NCI-H748 (cell line): Measurements from ENCODE around the gene PNLIPRP2.

ENCODE experiments used
- DNase-seq: peaks from one replicate; lab custom pipeline; 2025; ENCODE audit not compliant: unreplicated experiment; lab: John Stamatoyannopoulos, UW

PNLIPRP2 gene

GRCh38 chr10:116620423-116621400 lies at the start of gene PNLIPRP2:
TSS of gene PNLIPRP2 (plus strand) at chr10:116620953.
- DNase-seq = no peak

- DNase-seq = no peak
These were observed 46.0 kb upstream of the PNLIPRP2 start for GRCh38 chr10:116574797-116575196.

DNA sequence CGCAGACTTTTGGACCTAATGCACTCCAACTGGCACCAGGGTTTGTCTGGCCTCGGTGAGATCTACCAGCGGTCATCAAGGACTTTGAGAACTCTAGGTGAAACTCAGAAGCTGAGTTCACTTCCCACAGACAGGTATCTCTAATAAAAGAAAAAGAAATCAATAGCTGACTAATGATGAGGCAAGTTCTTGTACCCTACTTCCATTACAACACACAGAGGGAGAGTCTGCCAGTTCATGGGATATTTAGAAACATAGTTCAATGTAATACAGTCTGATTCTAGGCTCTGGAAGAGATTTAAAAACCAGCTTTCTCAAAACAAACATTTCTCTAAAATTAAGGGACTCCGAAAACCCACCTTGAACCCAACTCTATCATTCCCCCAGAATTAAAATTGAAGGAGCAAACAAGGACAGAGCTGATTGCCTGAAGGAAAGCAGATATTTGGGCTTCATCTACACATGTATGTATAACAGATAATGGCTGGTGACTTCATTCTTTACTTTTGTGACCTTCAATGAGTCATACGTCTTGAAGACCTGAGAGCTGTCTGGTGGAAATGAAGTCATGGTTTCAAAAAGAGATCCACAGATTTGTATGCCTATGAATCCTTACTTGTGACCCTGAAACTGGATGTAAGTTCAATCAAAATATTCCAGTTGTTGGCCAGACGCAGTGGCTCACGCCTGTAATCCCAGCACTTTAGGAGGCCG lies 32.7 kb upstream of the PNLIPRP2 start:
- DNase-seq = no peak

GRCh38 chr10:116588995-116589394 lies 31.8 kb upstream of the PNLIPRP2 start:
- no peak for DNase-seq

DNA sequence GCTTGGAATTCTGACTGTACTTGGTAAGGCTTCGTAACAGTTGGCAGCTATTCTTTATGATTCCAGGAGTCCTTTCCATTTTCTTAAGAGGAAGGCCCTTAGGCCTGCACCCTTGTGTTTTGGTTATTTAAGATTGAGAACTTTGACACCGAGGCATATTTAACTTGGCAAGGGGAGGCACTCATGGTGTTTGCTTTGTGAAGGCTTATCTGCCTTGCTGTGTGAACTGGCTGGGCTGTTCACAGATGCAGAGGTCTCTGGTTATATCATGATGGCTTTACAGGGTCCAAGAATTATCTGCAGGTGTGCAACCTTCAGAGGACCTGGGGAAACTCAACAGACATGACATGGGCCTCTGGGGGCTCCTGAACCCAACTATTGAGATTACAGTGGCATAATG lies 30.8 kb upstream of the PNLIPRP2 start:
- no peak for DNase-seq

GRCh38 chr10:116590590-116591444 lies 29.9 kb upstream of the PNLIPRP2 start, which contains the start of gene PNLIPRP1:
TSS of gene PNLIPRP1 (plus strand) at chr10:116590959. CDS start at chr10:116591130, 171 bp downstream.
- no peak for DNase-seq

DNA sequence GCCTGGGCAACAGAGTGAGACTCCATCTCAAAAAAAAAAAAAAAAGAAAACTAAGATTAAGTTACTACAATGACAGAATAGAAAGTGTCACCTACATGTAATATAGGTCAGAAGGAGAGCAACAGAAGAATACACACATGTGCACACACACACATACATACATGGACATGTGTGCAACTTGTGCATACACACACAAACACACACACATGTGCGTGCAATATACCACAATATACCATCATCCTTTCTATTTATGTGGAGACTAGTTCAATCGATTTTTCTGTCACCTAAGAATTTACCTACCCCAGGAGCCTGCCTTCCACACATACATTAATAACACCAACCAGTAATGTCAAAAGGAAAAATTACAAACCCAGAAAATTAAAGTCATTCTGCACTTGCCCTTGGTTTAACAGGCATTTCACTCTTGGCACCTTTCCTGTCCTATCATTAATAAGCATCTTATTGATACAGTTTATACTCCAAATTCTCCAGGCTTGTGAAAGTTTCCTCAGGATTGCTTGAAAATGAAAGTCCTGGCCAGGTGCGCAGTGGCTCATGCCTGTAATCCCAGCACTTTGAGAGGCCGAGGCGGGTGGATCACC lies 27.5 kb upstream of the PNLIPRP2 start:
- DNase-seq = no peak

- no peak for DNase-seq
These were observed 26.2 kb upstream of the PNLIPRP2 start for GRCh38 chr10:116594525-116595035.

DNA sequence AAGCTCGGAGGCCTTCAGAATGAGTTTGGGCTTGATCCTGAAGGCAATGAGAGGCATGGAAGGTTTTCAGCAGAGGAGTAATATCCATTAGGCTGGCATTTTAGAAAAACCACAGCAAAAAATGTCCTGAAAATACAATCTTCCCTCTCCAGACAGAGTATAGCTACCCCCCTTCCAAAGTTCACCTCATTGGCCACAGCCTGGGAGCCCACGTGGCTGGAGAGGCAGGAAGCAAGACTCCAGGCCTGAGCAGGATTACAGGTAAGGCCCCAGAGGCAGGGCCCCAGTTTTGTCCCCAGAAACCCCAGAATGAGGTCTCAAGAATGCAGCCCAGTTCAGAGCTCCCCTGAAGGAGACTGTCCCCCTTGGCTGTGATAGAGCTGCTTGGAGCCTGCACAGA lies 24.7 kb upstream of the PNLIPRP2 start:
- DNase-seq = no peak

DNA sequence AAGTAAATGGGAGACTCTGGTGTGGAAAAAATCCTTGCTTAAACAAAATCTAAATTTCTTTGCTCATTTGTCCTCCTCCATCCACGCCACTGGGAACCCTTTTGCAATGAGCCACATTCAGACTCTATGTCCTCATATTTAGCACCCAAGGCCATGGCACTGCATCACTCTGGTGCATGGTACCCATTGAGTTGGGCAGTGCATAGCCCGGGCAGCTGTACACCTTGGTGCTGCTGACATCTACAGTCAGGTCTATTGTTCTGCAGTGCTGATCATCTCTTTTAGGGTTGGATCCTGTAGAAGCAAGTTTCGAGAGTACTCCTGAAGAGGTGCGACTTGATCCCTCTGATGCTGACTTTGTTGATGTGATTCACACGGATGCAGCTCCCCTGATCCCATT lies 23.2 kb upstream of the PNLIPRP2 start:
- no peak for DNase-seq

DNA sequence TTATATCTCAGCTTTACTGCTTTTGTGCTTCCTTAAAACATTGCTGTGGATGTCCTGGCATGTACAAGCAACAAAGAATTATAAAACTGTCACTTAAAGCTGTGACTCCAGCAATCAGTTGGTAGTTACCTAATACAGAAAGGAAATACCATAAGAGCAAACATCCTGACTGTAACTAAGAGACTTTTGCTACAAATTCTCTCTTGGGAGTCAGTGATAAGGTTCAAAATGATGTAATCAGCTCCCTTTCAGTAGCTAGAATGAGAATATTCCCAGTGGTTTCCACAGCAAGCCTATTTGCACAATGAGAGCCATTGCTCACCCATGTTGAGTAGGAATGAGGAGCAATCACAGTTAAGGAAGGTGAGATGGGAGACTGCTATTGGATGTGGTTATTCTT lies 22.4 kb upstream of the PNLIPRP2 start:
- DNase-seq = no peak

DNA sequence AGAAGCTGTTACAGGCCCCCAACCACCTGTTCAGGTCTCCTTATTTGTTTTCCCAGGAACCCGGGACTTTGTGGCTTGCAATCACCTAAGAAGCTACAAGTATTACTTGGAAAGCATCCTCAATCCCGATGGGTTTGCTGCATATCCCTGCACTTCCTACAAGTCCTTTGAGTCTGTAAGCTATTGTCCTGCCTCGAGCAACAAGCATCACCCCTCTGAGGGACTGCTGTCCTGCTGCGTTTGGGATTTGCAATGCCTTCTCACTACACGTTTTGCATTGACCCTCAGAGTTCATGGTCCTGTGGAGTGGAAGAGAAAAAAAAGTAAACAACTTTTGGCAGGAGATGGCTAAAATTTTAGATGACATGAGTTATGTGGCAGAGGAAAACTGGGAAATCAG lies 20.8 kb upstream of the PNLIPRP2 start:
- DNase-seq = no peak

GRCh38 chr10:116602648-116603400 lies 17.9 kb upstream of the PNLIPRP2 start:
- DNase-seq = no peak

DNA sequence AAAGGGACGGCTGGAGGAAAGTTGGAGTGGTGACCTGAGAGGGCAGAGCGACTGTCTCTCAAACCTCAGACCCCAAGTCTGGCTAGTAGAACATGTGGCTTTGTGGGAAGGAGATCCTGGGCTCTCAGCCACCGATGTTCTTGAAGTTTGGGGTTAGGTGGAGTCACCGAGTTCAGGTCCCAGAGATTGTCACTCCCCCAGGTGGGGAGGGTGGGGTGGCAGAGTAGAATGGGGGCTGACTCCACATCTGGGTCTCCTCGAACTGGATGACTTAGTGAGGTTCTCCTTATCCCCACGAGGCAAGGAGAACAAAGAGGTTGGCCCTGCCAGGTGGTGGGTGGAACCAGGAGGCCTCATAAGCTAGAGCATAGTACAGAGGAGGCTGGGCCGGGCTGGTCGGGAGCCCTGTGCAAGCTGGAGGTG lies 14.7 kb upstream of the PNLIPRP2 start:
- no peak for DNase-seq

- no peak for DNase-seq
These were observed 13.4 kb upstream of the PNLIPRP2 start for GRCh38 chr10:116607336-116607735.

DNA sequence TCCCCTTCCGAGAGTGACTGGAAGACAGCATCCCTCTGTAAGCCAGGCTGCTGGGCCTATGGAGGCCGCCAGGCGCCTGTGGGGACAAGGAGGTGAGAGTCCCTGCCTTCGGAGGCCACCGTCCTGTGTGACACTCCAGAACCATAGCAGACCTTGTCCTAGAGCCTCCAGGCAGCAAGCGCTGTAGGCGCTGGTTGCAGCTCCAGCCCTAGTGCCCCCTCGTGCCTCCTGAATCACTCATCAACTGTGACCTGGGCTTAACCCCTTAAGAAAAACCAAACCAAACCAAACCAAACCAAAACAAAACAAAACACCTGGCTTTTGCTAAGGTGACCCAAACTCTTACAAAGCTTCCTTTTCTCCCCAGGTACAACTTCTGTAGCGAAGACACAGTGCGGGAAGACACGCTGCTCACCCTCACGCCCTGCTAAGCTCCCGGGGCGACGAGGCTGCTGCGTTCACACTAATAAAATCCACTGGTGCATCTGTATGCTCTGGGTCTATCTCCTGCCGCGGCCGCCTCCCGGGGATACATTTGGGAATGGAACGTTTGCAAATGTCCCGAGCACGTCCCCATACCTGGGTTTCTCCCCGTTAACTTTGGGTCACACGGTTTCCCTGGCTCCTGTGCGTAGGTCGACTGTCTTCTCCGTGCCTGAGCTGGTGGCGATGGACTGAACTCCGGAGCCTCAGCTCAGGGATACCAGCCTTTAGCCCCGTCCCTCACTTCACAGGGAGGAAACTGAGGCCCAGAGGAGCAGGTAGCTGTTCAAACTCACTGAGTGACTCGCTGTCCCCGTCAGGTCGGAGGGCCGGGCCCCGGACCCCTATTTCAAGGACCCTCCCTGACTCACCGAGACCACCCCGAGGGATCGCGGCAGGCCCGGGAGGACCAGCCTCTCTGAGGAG lies 11.8 kb upstream of the PNLIPRP2 start:
- DNase-seq = no peak

DNA sequence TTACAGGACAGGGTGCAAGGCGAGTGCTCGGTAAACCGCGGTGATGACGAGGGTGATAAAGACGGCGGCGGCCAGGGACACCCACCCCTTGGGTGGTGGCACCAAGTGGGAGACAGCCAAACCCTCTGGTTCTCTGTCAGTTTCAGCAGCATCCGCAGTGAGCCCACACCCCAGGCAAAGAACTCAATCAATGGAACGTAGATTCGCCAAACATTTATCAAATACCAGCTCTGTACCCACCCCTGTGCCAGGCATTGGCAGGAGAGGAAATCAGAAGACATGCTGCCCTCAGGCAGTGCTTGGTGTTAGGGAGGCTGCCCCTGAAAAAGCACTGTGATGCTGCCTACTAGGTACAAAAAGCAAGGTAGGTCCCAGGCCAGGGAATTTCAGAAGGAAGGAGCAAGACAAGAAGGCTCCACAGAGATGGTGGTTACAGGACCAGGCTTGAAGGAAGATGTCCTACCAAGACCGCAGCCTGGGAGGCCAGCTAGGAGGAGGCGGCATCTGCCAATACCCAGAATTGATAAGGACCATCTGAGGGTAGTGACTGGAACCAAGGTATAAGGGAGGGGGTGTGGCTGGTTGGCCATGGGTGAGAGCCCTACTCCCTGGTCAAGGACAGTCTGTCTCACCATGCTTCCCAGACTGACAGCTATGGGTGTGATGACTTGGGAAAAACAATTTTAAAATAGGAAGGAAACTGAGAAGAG lies 10.2 kb upstream of the PNLIPRP2 start:
- no peak for DNase-seq

GRCh38 chr10:116611153-116611545 lies 9.6 kb upstream of the PNLIPRP2 start:
- DNase-seq = no peak
